HG02623 (cell line): ENCODE measurements around the gene TBATA.

Experiments
- ATAC-seq: cut with Tn5 transposase; IDR thresholded peaks from one replicate; pipeline ENCODE4 v1.9.1; 2021; ENCODE audit warnings: moderate library complexity; ENCODE audit not compliant: unreplicated experiment

Gene TBATA

GRCh38 chr10:70763567-70763966 is 21.6 kb downstream of the TBATA start:
- ATAC-seq = no peak

GRCh38 chr10:70762441-70763175 is 22.6 kb downstream of the TBATA start:
- ATAC-seq = no peak

- no peak for ATAC-seq
These were observed 23.3 kb downstream of the TBATA start for GRCh38 chr10:70761727-70762350.

- no peak for ATAC-seq
These were observed 24.1 kb downstream of the TBATA start for GRCh38 chr10:70761031-70761601.

- ATAC-seq = no peak
These were observed 24.8 kb downstream of the TBATA start for GRCh38 chr10:70760271-70760787.

- no peak for ATAC-seq
These were observed 25.4 kb downstream of the TBATA start for GRCh38 chr10:70759781-70760180.

- no peak for ATAC-seq
These were observed 26.2 kb downstream of the TBATA start for GRCh38 chr10:70758757-70759514.

- ATAC-seq = no peak
These were observed 27.3 kb downstream of the TBATA start for GRCh38 chr10:70757856-70758255.

- ATAC-seq = no peak
These were observed 28.3 kb downstream of the TBATA start for GRCh38 chr10:70756700-70757360.

GRCh38 chr10:70753841-70754621 is 31.1 kb downstream of the TBATA start:
- ATAC-seq = no peak

GRCh38 chr10:70753026-70753663 is 32.0 kb downstream of the TBATA start:
- no peak for ATAC-seq

- no peak for ATAC-seq
These were observed 32.6 kb downstream of the TBATA start for GRCh38 chr10:70752571-70752970.

- ATAC-seq = no peak
These were observed 33.2 kb downstream of the TBATA start for GRCh38 chr10:70751991-70752390.

- no peak for ATAC-seq
These were observed 33.8 kb downstream of the TBATA start for GRCh38 chr10:70751356-70751755.

- no peak for ATAC-seq
These were observed 34.9 kb downstream of the TBATA start for GRCh38 chr10:70750156-70750703.

- ATAC-seq = no peak
These were observed 35.4 kb downstream of the TBATA start for GRCh38 chr10:70749756-70750155.

GRCh38 chr10:70748801-70749573 is 36.2 kb downstream of the TBATA start:
- ATAC-seq = no peak

- no peak for ATAC-seq
These were observed 36.9 kb downstream of the TBATA start for GRCh38 chr10:70748305-70748704.
